ENCODE data around the gene KRTAP5-9.
"Not testable (repeated sequence)": the region's sequence is repeated elsewhere in the genome, so short reads cannot be mapped to it uniquely, and the experiment has no call there.

The KRTAP5-9 gene

GRCh38 chr11:71532036-71532610, 16.1 kb upstream of the KRTAP5-9 start:
- in situ Hi-C loops (cut with HindIII; ENCODE audit: low sequenced_read_pairs) = no loop called here

GRCh38 chr11:71534711-71535608, 13.3 kb upstream of the KRTAP5-9 start:
- in situ Hi-C loops (cut with HindIII; ENCODE audit: low sequenced_read_pairs) = not testable (repeated sequence)

- in situ Hi-C loops (cut with HindIII; ENCODE audit: low sequenced_read_pairs) = no loop called here
Observed at GRCh38 chr11:71535825-71536224, 12.4 kb upstream of the KRTAP5-9 start.

- in situ Hi-C loops (cut with HindIII; ENCODE audit: low sequenced_read_pairs) = no loop called here
Observed at GRCh38 chr11:71537537-71537936, 10.7 kb upstream of the KRTAP5-9 start.

- in situ Hi-C loops (cut with HindIII; ENCODE audit: low sequenced_read_pairs) = not testable (repeated sequence)
Observed at GRCh38 chr11:71537977-71538665, 10.1 kb upstream of the KRTAP5-9 start, which contains the start of gene KRTAP5-8. Gene KRTAP5-8, plus strand, starts transcription at chr11:71538025. Its CDS starts 31 bp downstream, at chr11:71538056.

- in situ Hi-C loops (cut with HindIII; ENCODE audit: low sequenced_read_pairs) = no loop called here
Observed at GRCh38 chr11:71538666-71538990, 9.6 kb upstream of the KRTAP5-9 start.

GRCh38 chr11:71539017-71539416, 9.2 kb upstream of the KRTAP5-9 start:
- in situ Hi-C loops (cut with HindIII; ENCODE audit: low sequenced_read_pairs) = no loop called here

GRCh38 chr11:71539971-71540370, 8.2 kb upstream of the KRTAP5-9 start:
- in situ Hi-C loops (cut with HindIII; ENCODE audit: low sequenced_read_pairs) = not testable (repeated sequence)

- in situ Hi-C loops (cut with HindIII; ENCODE audit: low sequenced_read_pairs) = not testable (repeated sequence)
Observed at GRCh38 chr11:71540521-71541304, 7.5 kb upstream of the KRTAP5-9 start.

- in situ Hi-C loops (cut with HindIII; ENCODE audit: low sequenced_read_pairs) = no loop called here
Observed at GRCh38 chr11:71542382-71542781, 5.8 kb upstream of the KRTAP5-9 start.

- in situ Hi-C loops (cut with HindIII; ENCODE audit: low sequenced_read_pairs) = no loop called here
Observed at GRCh38 chr11:71542879-71543777, 5.1 kb upstream of the KRTAP5-9 start.

- in situ Hi-C loops (cut with HindIII; ENCODE audit: low sequenced_read_pairs) = no loop called here
Observed at GRCh38 chr11:71543866-71544265, 4.4 kb upstream of the KRTAP5-9 start.

- in situ Hi-C loops (cut with HindIII; ENCODE audit: low sequenced_read_pairs) = loop anchor here (5.0 kb wide), 1 partner anchor 37 kb away; no protein-coding TSS in a partner anchor
Observed at GRCh38 chr11:71544525-71545214, 3.5 kb upstream of the KRTAP5-9 start.

GRCh38 chr11:71545405-71545966, 2.7 kb upstream of the KRTAP5-9 start:
- in situ Hi-C loops (cut with HindIII; ENCODE audit: low sequenced_read_pairs) = loop anchor here (5.0 kb wide), 1 partner anchor 38 kb away; no protein-coding TSS in a partner anchor

GRCh38 chr11:71548716-71549151, 514 bp downstream of the KRTAP5-9 start:
- in situ Hi-C loops (cut with HindIII; ENCODE audit: low sequenced_read_pairs) = loop anchor here (5.0 kb wide), 1 partner anchor 41 kb away; no protein-coding TSS in a partner anchor

- in situ Hi-C loops (cut with HindIII; ENCODE audit: low sequenced_read_pairs) = no loop called here
Observed at GRCh38 chr11:71551711-71552110, 3.5 kb downstream of the KRTAP5-9 start.

GRCh38 chr11:71554996-71555395, 6.8 kb downstream of the KRTAP5-9 start:
- in situ Hi-C loops (cut with HindIII; ENCODE audit: low sequenced_read_pairs) = no loop called here

GRCh38 chr11:71555508-71555907, 7.3 kb downstream of the KRTAP5-9 start:
- in situ Hi-C loops (cut with HindIII; ENCODE audit: low sequenced_read_pairs) = no loop called here

- in situ Hi-C loops (cut with HindIII; ENCODE audit: low sequenced_read_pairs) = no loop called here
Observed at GRCh38 chr11:71556018-71556417, 7.8 kb downstream of the KRTAP5-9 start.
